Duodenal mucosa (tissue), 2 donors: Measurements from ENCODE around the gene CIDEB.

ENCODE experiments used
- H3K27ac ChIP-seq: one replicate; pipeline ENCODE4 v1.7.0; 2013; ENCODE audit warnings: low read depth, low read length
- H3K27me3 ChIP-seq, 2 donors: one replicate each; pipeline ENCODE4 v1.7.0; 2013; ENCODE audit warnings: low read length in 2 of 2, control low read depth in 1 of 2; ENCODE audit not compliant: insufficient read depth in 2 of 2, control insufficient read depth in 1 of 2
- H3K36me3 ChIP-seq, 2 donors: one replicate each; pipeline ENCODE4 v1.7.0; 2013; ENCODE audit warnings: low read length in 2 of 2, control low read depth in 1 of 2; ENCODE audit not compliant: insufficient read depth in 2 of 2, control insufficient read depth in 1 of 2
- H3K4me1 ChIP-seq, 2 donors: one replicate each; pipeline ENCODE4 v1.7.0; 2013; ENCODE audit warnings: low read length in 2 of 2, control low read depth in 1 of 2; ENCODE audit not compliant: insufficient read depth in 2 of 2, control insufficient read depth in 1 of 2
- H3K4me3 ChIP-seq, 2 donors: one replicate each; pipeline ENCODE4 v1.7.0; 2013; ENCODE audit warnings: low read length in 2 of 2, low read depth in 1 of 2
- H3K9ac ChIP-seq, 2 donors: one replicate each; pipeline ENCODE4 v1.7.0; 2013; ENCODE audit warnings: low read length in 2 of 2, low read depth in 1 of 2
- H3K9me3 ChIP-seq, 2 donors: one replicate each; pipeline ENCODE4 v1.7.0; 2013; ENCODE audit warnings: low read length in 2 of 2, control low read depth in 1 of 2; ENCODE audit not compliant: control insufficient read depth in 1 of 2

Gene CIDEB

GRCh38 chr14:24281636-24282035 is 26.1 kb downstream of the CIDEB start:
- H3K27ac ChIP-seq: no peak overlapping the region
- peaks cover 0 to 5% of the 10 kb centered on the region in 2 donors for H3K4me1 ChIP-seq
- no peak overlapping the region for H3K4me3 ChIP-seq
- no peak overlapping the region for H3K9ac ChIP-seq
- no peaks in the 10 kb centered on the region for H3K9me3 ChIP-seq
- no peaks in the 10 kb centered on the region for H3K36me3 ChIP-seq
- no peaks in the 10 kb centered on the region for H3K27me3 ChIP-seq

- Histone ChIP-seq H3K27ac (no peak overlapping the region), H3K4me1 (peaks cover 0 to 5% of the 10 kb centered on the region in 2 donors), H3K36me3 (no peaks in the 10 kb centered on the region), H3K9me3 (no peaks in the 10 kb centered on the region), H3K9ac (no peak overlapping the region), H3K4me3 (no peak overlapping the region), H3K27me3 (no peaks in the 10 kb centered on the region)
These were observed 26.8 kb downstream of the CIDEB start for GRCh38 chr14:24280797-24281460.

- H3K4me1 ChIP-seq: peaks cover 0 to 7% of the 10 kb centered on the region in 2 donors
- H3K27me3 ChIP-seq: no peaks in the 10 kb centered on the region
- H3K9ac ChIP-seq: no peak overlapping the region
- H3K4me3 ChIP-seq: no peak overlapping the region
- no peaks in the 10 kb centered on the region for H3K36me3 ChIP-seq
- H3K9me3 ChIP-seq: no peaks in the 10 kb centered on the region
- no peak overlapping the region for H3K27ac ChIP-seq
These were observed 28.2 kb downstream of the CIDEB start for GRCh38 chr14:24279301-24280186.

DNA sequence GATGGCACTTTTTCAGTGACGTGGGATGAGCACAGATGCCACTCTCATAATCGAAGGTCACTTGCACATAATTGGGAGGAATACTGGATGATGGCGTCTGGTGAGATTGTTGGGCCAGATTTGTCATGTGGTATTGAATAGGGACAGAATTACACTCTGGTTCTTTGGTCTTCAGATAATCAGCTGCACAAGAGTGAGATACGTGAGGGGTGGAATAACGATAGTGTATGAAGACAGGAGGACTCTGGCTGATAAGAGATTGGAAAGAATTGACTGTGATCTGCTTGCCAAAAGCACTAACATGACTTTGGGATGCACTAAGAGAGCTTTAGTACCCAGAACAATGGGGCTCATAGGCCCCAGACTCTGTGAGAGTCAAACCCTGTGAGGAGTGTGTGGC is 29.4 kb downstream of the CIDEB start:
- no peak overlapping the region for H3K4me3 ChIP-seq
- H3K27me3 ChIP-seq: no peaks in the 10 kb centered on the region
- peaks cover 10 to 12% of the 10 kb centered on the region in 2 donors for H3K4me1 ChIP-seq
- H3K9ac ChIP-seq: no peak overlapping the region
- H3K9me3 ChIP-seq: no peaks in the 10 kb centered on the region
- H3K27ac ChIP-seq: no peak overlapping the region
- H3K36me3 ChIP-seq: no peaks in the 10 kb centered on the region

GRCh38 chr14:24277606-24278321 is 30.0 kb downstream of the CIDEB start:
- no peak overlapping the region for H3K27ac ChIP-seq

DNA sequence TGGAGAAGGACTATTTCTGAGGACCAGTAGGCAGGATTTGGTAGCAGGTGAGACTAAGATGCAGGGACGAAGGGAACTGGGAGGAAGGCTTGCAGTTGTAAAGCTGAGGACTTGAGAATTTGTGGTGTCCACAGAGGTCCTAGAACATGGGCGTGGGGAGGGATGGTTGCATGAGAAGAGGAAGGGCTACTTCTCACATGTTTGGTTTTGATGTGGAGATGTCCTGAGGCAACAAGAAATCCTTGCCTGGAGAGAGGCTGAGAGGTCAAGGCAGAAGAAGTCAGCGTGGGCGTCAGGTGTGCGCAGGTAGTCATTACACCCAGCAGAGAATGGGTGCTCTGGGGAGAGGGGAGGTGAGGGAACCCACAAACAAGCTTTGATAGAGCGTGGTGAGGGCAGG is 30.7 kb downstream of the CIDEB start:
- Histone ChIP-seq H3K9me3 (no peaks in the 10 kb centered on the region), H3K9ac (no peak overlapping the region), H3K36me3 (no peaks in the 10 kb centered on the region), H3K4me3 (no peak overlapping the region), H3K27ac (no peak overlapping the region), H3K4me1 (peaks cover 15 to 18% of the 10 kb centered on the region in 2 donors), H3K27me3 (no peaks in the 10 kb centered on the region)

More at GRCh38 chr14:24277606-24278321, 30.0 kb downstream of the CIDEB start:
- Histone ChIP-seq H3K9me3 (no peaks in the 10 kb centered on the region), H3K4me1 (peaks cover 11 to 12% of the 10 kb centered on the region in 2 donors), H3K4me3 (no peak overlapping the region), H3K36me3 (no peaks in the 10 kb centered on the region), H3K27me3 (no peaks in the 10 kb centered on the region), H3K9ac (no peak overlapping the region)

- Histone ChIP-seq H3K27me3 (no peaks in the 10 kb centered on the region), H3K9me3 (no peaks in the 10 kb centered on the region), H3K9ac (peak overlapping the region in 1 of 2 donors; percentile 0), H3K4me1 (peaks cover 20 to 27% of the 10 kb centered on the region in 2 donors), H3K36me3 (peaks cover 2 to 7% of the 10 kb centered on the region in 2 donors), H3K4me3 (no peak overlapping the region), H3K27ac (no peak overlapping the region)
These were observed 33.7 kb downstream of the CIDEB start for GRCh38 chr14:24274101-24274543.

- Histone ChIP-seq H3K9ac (peak overlapping the region in 1 of 2 donors; percentile 0), H3K4me3 (no peak overlapping the region), H3K27me3 (no peaks in the 10 kb centered on the region), H3K9me3 (no peaks in the 10 kb centered on the region), H3K4me1 (peaks cover 20 to 27% of the 10 kb centered on the region in 2 donors), H3K36me3 (peaks cover 6 to 13% of the 10 kb centered on the region in 2 donors), H3K27ac (no peak overlapping the region)
These were observed 34.3 kb downstream of the CIDEB start for GRCh38 chr14:24273422-24273998.

DNA sequence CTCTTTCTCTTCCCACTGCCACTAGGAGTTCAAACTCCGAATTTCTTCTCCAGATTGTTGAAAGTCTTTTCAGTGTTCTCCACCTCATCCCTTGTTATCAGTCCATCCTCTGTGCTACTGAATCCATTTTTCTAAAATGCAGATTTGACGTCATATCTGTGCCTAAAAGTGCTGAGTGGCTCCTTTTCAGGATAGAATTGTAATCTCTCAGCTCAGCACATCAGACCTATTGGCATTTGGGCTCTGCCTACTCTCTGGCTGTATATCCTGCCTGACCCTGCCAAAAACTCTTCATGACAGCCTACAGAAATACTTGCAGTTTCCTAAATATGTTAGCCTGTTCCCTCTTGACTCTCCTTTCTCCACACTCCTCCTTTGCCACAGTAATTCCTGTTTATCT is 35.3 kb downstream of the CIDEB start:
- no peak overlapping the region for H3K27ac ChIP-seq
- peaks cover 8 to 22% of the 10 kb centered on the region in 2 donors for H3K36me3 ChIP-seq
- peak overlapping the region in 1 of 2 donors; percentile 8 for H3K9ac ChIP-seq
- H3K4me1 ChIP-seq: peaks cover 20 to 27% of the 10 kb centered on the region in 2 donors
- H3K27me3 ChIP-seq: no peaks in the 10 kb centered on the region
- H3K9me3 ChIP-seq: no peaks in the 10 kb centered on the region
- H3K4me3 ChIP-seq: no peak overlapping the region
